ENCODE measurements around the gene RPS6KA1. TPM values are rescaled to one million over a fixed set of nuclear protein-coding genes. Genes with fewer than 3 reads are reported as not detected.
"Not testable (repeated sequence)": the region's sequence is repeated elsewhere in the genome, so short reads cannot be mapped to it uniquely, and the experiment has no call there.

RPS6KA1 gene
- total and polyA plus RNA-seq, 10 of the 15 experiments (the other 5 are each of a cell fraction or from before 2014, with no cell fraction given), result 5.0 to 136 (median 91.5) TPM

DNA sequence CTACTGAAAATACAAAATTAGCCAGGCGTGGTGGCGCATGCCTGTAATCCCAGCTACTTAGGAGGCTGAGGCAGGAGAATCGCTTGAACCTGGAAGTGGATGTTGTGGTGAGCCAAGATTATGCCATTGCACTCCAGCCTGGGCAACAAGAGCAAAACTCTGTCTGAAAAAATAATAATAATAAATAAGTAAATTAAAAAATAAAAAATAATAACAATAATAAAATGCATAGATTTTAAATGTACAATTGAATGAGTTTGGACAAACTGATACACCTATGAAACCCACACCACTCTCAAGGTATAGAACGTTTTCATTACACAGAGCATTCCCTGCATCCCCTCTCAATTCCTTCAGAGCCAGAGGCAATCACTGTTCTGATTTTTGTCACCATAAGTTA, 55.0 kb downstream of the RPS6KA1 start:
- H3K4me3 ChIP-seq; DNase-seq (ENCODE audit: low read depth, low spot score); H3K4me2 ChIP-seq (ENCODE audit: control insufficient read depth, insufficient read depth); H2AFZ ChIP-seq (ENCODE audit: control insufficient read depth, low read depth, low read length); H3K9me3 ChIP-seq (replicated peaks; ENCODE audit: control insufficient read depth, insufficient read depth, low read length); FAIRE-seq; H3K9ac ChIP-seq (ENCODE audit: control insufficient read depth, insufficient read depth, low read length); H3K36me3 ChIP-seq (ENCODE audit: control insufficient read depth in 2 of 2, insufficient read depth in 2 of 2, low read length in 1 of 2); H3K79me2 ChIP-seq (ENCODE audit: control insufficient read depth, insufficient read depth, low read length); H3K27me3 ChIP-seq (replicated peaks in 1 of 2; ENCODE audit: control insufficient read depth in 2 of 2, insufficient read depth in 2 of 2, low read length in 1 of 2); H4K20me1 ChIP-seq (ENCODE audit: control insufficient read depth, insufficient read depth); ATAC-seq; in situ Hi-C loops (cut with MboI); BruUV-seq (replicated peaks); H3K27ac ChIP-seq (ENCODE audit: control insufficient read depth, insufficient read depth): not testable (repeated sequence)
- peaks cover 42% of the 10 kb centered on the region for H3K4me1 ChIP-seq (ENCODE audit: control insufficient read depth, insufficient read depth, low read length)
- RAD21 ChIA-PET (ENCODE audit: unreplicated experiment), result interaction anchor here (1.8 to 3.7 kb wide), 4 partner anchors 14 to 204 kb away, joined by 7 to 20 read pairs (median 14); partner anchors contain the start of gene PIGV
- SMC1A ChIA-PET (ENCODE audit: uncharacterized antibody, unreplicated experiment), result interaction anchor here (0.9 to 3.9 kb wide), 10 partner anchors 9 to 316 kb away, joined by 3 to 15 read pairs (median 4); partner anchors contain the start of gene GPATCH3
- POLR2A ChIA-PET, result interaction anchor here (1.0 to 1.5 kb wide), 2 partner anchors 14 to 205 kb away, joined by 3 to 5 read pairs; no protein-coding TSS in a partner anchor
- intact Hi-C loops (cut with micrococcal nuclease; ENCODE audit: unreplicated experiment), result loop anchor here (5.0 kb wide), 1 partner anchor 82 kb away; no protein-coding TSS in a partner anchor
- WGBS (ENCODE audit: insufficient coverage, insufficient replicate concordance, low lambda C conversion rate, missing lambda C conversion rate), result 83% methylated on average over 4 of the region's 4 CpGs
- CTCF ChIA-PET, result interaction anchor here (0.6 to 13.1 kb wide), 16 partner anchors 9 to 472 kb away, joined by 3 to 123 read pairs (median 6); partner anchors contain the start of gene PIGV

DNA sequence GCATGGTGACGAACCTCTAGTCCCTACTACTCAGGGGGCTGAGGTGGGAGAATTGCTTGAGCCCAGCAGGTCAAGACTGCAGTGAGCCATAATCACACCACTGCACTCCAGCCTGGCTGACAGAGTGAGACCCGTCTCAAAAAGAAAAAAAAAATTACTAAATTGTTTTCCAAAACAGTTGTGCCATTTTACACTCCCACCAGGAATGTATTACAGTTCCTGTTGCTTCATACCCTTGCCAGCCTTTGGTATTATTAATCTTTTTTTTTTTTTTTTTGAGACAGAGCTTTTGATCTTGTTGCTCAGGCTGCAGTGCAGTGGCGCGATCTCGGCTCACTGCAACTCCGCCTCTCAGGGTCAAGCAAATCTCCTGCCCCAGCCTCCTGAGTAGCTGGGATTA, 55.9 kb downstream of the RPS6KA1 start:
- 95% methylated on average over 6 of the region's 6 CpGs for WGBS (ENCODE audit: insufficient coverage, insufficient replicate concordance, low lambda C conversion rate, missing lambda C conversion rate)
- in situ Hi-C loops (cut with MboI), result no loop called here
- no peaks in the 10 kb centered on the region for H3K79me2 ChIP-seq (ENCODE audit: control insufficient read depth, insufficient read depth, low read length)
- ATAC-seq (no peak), FAIRE-seq (no peak), DNase-seq (ENCODE audit: low read depth, low spot score) (no peak)
- ChIA-PET CTCF (interaction anchor here (1.7 to 13.1 kb wide), 5 partner anchors 10 to 203 kb away, joined by 6 to 123 read pairs (median 10); partner anchors contain the start of gene PIGV), POLR2A (interaction anchor here (0.5 to 1.0 kb wide), 4 partner anchors 13 to 155 kb away, joined by 3 to 4 read pairs (median 3); no protein-coding TSS in a partner anchor), RAD21 (ENCODE audit: unreplicated experiment) (interaction anchor here (1.0 to 3.7 kb wide), 3 partner anchors 16 to 204 kb away, joined by 3 to 18 read pairs (median 5); partner anchors contain the start of gene PIGV), SMC1A (ENCODE audit: uncharacterized antibody, unreplicated experiment) (interaction anchor here (1.1 to 3.9 kb wide), 8 partner anchors 8 to 225 kb away, joined by 3 to 15 read pairs (median 6); no protein-coding TSS in a partner anchor)
- no TSS peak for BruUV-seq (replicated peaks)
- H3K4me1 ChIP-seq (ENCODE audit: control insufficient read depth, insufficient read depth, low read length), result peaks cover 34% of the 10 kb centered on the region
- no peak overlapping the region for H2AFZ ChIP-seq (ENCODE audit: control insufficient read depth, low read depth, low read length)
- H3K4me3 ChIP-seq, result no peak overlapping the region
- intact Hi-C loops (cut with micrococcal nuclease; ENCODE audit: unreplicated experiment), result no loop called here
- H3K27me3 ChIP-seq (replicated peaks in 1 of 2; ENCODE audit: control insufficient read depth in 2 of 2, insufficient read depth in 2 of 2, low read length in 1 of 2), result no peaks in the 10 kb centered on the region
- H3K4me2 ChIP-seq (ENCODE audit: control insufficient read depth, insufficient read depth), result no peak overlapping the region
- no peaks in the 10 kb centered on the region for H4K20me1 ChIP-seq (ENCODE audit: control insufficient read depth, insufficient read depth)
- H3K9ac ChIP-seq (ENCODE audit: control insufficient read depth, insufficient read depth, low read length), result no peak overlapping the region
- H3K9me3 ChIP-seq (replicated peaks; ENCODE audit: control insufficient read depth, insufficient read depth, low read length), result no peaks in the 10 kb centered on the region; the same call in 2 of the 3 replicates
- H3K36me3 ChIP-seq (ENCODE audit: control insufficient read depth in 2 of 2, insufficient read depth in 2 of 2, low read length in 1 of 2), result no peaks in the 10 kb centered on the region
- H3K27ac ChIP-seq (ENCODE audit: control insufficient read depth, insufficient read depth), result no peak overlapping the region
- no peak for TF ChIP-seq BCL11A (IDR thresholded peaks at IDR 0.05; ENCODE audit: low read depth, low read length)
- TF ChIP-seq KAT2A (conservative IDR thresholded peaks at IDR 0.05; ENCODE audit: control insufficient read depth, low read depth, low read length), result no peak
- no peak for TF ChIP-seq ZNF274 (IDR thresholded peaks at IDR 0.05; ENCODE audit: insufficient read depth, insufficient read length)
- no peak for TF ChIP-seq NFYA (IDR thresholded peaks at IDR 0.05; ENCODE audit: borderline replicate concordance, low read depth, low read length)
- TF ChIP-seq, protein P1, sequence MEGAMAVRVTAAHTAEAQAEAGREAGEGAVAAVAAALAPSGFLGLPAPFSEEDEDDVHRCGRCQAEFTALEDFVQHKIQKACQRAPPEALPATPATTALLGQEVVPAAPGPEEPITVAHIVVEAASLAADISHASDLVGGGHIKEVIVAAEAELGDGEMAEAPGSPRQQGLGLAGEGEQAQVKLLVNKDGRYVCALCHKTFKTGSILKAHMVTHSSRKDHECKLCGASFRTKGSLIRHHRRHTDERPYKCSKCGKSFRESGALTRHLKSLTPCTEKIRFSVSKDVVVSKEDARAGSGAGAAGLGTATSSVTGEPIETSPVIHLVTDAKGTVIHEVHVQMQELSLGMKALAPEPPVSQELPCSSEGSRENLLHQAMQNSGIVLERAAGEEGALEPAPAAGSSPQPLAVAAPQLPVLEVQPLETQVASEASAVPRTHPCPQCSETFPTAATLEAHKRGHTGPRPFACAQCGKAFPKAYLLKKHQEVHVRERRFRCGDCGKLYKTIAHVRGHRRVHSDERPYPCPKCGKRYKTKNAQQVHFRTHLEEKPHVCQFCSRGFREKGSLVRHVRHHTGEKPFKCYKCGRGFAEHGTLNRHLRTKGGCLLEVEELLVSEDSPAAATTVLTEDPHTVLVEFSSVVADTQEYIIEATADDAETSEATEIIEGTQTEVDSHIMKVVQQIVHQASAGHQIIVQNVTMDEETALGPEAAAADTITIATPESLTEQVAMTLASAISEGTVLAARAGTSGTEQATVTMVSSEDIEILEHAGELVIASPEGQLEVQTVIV (IDR thresholded peaks at IDR 0.05; ENCODE audit: borderline replicate concordance, partially characterized antibody), result no peak
- no peak for TF ChIP-seq DPF2 (IDR thresholded peaks at IDR 0.05)
- TF ChIP-seq REST (IDR thresholded peaks at IDR 0.05; ENCODE audit: low read depth, low read length), result no peak
- TF ChIP-seq MAX (IDR thresholded peaks at IDR 0.05; ENCODE audit: low read depth, low read length), result no peak
- no peak for TF ChIP-seq ASH2L (IDR thresholded peaks at IDR 0.05; ENCODE audit: borderline replicate concordance, low read depth)
